Neural progenitor cell (in vitro differentiated cells): ENCODE measurements around the gene MINDY3.

Experiments used
- CTCF ChIP-seq: fragments of 200-600 bp; sonication (generic); IDR thresholded peaks from 2 replicates; pipeline ENCODE4 v1.5.1; 2017; ENCODE audit warnings: antibody characterized with exemption, mild to moderate bottlenecking
- EZH2 ChIP-seq: fragments of 200-600 bp; sonication (generic); IDR thresholded peaks from 2 replicates; pipeline ENCODE4 v1.6.1; 2017; ENCODE audit warnings: antibody characterized with exemption, mild to moderate bottlenecking, moderate library complexity
- EZH2phosphoT487 ChIP-seq: fragments of 200-600 bp; sonication (generic); IDR thresholded peaks from 2 replicates; pipeline ENCODE4 v1.6.1; 2017; ENCODE audit warnings: antibody characterized with exemption

DNA sequence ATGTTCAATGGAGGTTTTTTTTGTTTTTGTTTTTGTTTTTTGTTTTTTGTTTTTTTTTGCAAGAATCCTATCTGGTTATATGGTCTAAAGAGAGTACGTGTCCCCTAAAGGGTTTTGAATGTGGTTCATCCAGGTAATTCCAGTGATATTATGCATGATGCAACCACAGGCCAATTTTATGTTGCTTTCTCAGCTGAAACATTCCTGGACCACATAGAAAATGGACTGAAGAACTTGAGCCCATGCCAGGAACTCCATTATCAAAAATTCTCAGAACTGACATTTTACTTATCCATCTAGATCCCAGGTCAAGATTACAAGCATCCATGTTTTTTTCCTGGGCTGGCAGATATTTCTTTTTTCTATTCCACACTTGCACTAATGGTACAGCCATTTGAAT lies 11.5 kb upstream of the MINDY3 start:
- TF ChIP-seq CTCF = no peak
- TF ChIP-seq EZH2 = no peak
- TF ChIP-seq EZH2phosphoT487 = no peak
